Neuron (in vitro differentiated cells): ENCODE measurements around the gene ICOSLG.
"Not testable (repeated sequence)": the region's sequence is repeated elsewhere in the genome, so short reads cannot be mapped to it uniquely, and the experiment has no call there.

Source experiments
- H2AFZ ChIP-seq: one replicate; pipeline ENCODE4 v1.6.1; 2013; ENCODE audit warnings: low read depth, mild to moderate bottlenecking, inconsistent platforms, low read length, moderate library complexity
- H3K27me3 ChIP-seq: one replicate; pipeline ENCODE4 v1.6.1; 2013; ENCODE audit warnings: low read length; ENCODE audit not compliant: insufficient read depth
- H3K36me3 ChIP-seq: one replicate; pipeline ENCODE4 v1.6.1; 2013; ENCODE audit warnings: low read length; ENCODE audit not compliant: insufficient read depth
- H3K4me1 ChIP-seq: one replicate; pipeline ENCODE4 v1.6.1; 2013; ENCODE audit warnings: low read length; ENCODE audit not compliant: insufficient read depth
- H3K4me3 ChIP-seq: 2 replicates; pipeline ENCODE4 v1.5.1; 2013; ENCODE audit warnings: mild to moderate bottlenecking, low read length, moderate library complexity
- H3K9me3 ChIP-seq: one replicate; pipeline ENCODE4 v1.6.1; 2013; ENCODE audit warnings: low read length

The ICOSLG gene

DNA sequence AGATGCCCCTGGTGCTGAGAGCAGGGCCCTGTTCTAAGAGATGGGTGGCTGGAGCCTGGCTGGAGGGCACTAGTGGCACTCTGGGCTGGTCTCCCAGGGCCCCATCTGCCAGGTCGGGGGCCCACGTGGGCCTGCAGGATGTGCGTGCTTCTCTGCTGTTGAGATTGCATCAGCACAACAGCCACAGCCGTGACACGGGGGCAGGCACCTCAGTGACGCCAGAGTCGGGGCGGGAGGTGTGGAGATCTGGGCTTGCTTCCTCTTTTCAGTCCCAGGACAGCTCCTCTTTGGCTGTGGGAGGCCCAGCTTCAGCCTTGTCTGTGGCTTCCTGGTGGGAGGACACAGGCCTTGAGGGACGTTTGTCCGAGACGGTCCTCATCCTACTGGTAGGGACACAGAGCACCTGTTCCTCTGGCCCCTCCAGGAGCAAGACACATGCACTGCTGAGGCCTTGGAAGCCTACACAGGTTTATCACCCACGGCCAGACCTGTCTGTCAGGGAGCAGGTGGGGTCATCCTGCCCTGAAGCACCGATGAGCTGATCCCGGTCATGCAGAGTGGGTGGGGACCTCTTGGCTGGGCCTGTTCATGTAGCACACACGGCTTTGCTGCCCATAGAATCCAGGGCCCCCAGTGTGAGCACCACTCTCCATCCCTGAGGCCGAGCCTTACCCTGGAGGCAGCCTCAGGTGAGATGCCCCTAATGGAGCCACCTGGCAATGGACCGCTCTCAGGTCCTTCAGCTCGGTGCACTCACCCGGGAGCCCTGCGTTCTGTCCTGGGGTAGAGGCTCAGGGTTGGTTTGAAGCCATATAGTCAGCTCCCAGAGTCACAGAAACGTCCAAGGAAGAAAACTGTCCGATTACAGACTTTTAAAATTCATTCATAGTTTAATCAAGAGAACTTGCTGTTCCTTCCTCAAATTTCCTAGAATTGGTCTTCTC, 44.3 kb downstream of the ICOSLG start:
- H3K4me3 ChIP-seq, H3K27me3 ChIP-seq, H3K4me1 ChIP-seq, H3K9me3 ChIP-seq, H2AFZ ChIP-seq, H3K36me3 ChIP-seq: not testable (repeated sequence)

DNA sequence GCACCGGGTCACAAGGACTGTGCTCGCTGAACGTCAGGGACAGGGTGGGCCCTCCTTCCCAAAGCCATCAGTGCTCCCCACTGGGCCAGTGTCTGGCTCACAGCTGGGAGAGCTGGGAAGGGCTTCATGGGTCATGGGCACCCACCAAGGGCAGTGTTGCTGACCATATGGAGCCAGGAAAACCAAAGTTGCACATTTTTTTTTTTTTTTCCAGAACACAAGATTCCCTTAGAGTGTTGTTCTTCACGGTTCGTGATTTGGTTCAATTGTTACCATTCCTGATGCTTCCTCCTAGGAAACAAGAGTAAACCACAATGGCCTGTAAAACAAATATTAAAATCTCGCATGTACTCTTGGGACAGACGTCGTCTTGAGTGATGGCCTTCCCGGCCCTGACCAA, 45.9 kb downstream of the ICOSLG start:
- H2AFZ ChIP-seq, H3K4me1 ChIP-seq, H3K4me3 ChIP-seq, H3K27me3 ChIP-seq, H3K9me3 ChIP-seq, H3K36me3 ChIP-seq: not testable (repeated sequence)

DNA sequence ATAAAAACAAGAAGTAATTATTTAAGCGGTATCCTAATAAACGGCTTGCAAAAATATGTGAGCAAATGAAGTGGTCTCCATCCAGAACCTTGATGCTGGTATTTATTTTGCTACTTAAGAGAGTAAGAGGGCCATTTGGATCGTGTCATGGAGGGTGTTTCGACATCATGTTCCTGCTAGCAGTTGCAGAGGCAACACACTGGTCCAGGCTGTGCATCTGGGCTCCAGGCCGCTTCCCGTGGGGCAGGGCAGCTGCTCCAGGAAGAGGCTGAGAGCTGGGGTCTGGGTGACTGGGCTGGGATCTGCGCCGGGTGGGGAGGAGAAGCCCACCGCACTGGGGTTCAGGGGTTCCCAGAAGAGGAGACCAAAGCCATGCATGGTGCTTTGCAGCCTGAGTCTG, 46.3 kb downstream of the ICOSLG start:
- not testable (repeated sequence) for H3K36me3 ChIP-seq, H3K9me3 ChIP-seq, H3K4me3 ChIP-seq, H3K4me1 ChIP-seq, H3K27me3 ChIP-seq, H2AFZ ChIP-seq

DNA sequence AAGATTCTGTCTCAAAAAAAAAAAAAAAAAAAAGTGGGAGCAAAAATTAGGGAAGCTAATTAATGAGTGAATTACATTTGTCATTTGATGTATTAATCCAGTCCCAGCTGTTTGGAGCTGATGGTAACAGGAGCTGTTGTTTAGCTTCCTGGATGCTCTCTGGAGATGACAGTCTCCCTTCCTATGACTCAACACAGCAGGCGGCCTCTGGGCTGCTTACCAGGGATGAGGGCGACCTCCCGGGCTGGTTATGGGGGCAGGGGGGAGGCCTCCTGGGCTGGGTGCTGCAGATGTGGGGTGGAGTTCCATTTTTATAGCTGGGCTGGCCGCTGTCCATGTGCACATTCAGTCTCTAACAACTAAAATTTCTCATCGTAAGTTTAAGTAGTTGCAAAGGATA, 47.6 kb downstream of the ICOSLG start:
- H3K9me3 ChIP-seq, H2AFZ ChIP-seq, H3K4me3 ChIP-seq, H3K36me3 ChIP-seq, H3K4me1 ChIP-seq, H3K27me3 ChIP-seq: not testable (repeated sequence)

- H3K4me3 ChIP-seq, H3K9me3 ChIP-seq, H3K27me3 ChIP-seq, H3K4me1 ChIP-seq, H3K36me3 ChIP-seq, H2AFZ ChIP-seq: not testable (repeated sequence)
Observed at GRCh38 chr21:44190349-44191271, 50.1 kb downstream of the ICOSLG start.

DNA sequence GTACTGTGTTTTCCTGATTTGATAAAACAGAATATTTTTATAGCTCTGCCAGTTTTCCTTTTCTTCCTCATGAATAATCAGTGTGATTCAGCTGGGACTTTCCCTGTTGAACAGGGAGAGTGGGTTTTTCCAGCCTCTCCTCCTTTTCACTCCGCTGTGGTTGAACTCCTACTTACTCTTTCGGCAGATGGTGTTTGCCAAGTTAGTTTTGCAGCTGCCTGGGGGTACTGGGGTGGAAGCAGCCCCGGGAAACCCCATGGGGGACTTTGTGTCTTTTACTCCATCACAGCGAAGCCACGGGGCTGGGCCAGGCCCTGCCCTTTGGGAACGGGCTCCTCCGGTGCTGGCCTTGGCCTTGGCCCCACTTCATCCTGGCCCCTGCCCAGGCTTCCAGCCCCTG, 55.9 kb downstream of the ICOSLG start:
- not testable (repeated sequence) for H3K9me3 ChIP-seq, H3K27me3 ChIP-seq, H3K4me1 ChIP-seq, H2AFZ ChIP-seq, H3K4me3 ChIP-seq, H3K36me3 ChIP-seq

DNA sequence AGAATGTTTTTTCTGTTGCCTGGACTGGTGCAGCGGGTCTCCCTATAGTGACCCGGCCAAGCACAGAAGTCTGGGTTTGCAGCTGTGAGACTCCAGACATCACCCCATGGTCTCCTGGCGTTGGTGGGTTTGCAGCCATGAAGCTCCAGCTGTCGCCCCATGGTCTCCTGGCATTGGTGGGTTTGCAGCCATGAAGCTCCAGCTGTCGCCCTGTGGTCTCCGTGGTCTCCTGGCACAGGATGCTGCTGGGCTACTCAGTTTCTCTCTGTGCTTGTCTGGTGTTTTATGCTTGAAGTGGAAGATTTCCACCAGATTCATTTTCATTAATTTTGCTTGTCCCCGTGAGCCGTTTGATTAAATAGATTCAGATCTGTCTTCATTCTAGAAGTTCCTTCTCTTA, 58.5 kb downstream of the ICOSLG start:
- H3K9me3 ChIP-seq, H2AFZ ChIP-seq, H3K36me3 ChIP-seq, H3K4me3 ChIP-seq, H3K27me3 ChIP-seq, H3K4me1 ChIP-seq: not testable (repeated sequence)

- not testable (repeated sequence) for H3K27me3 ChIP-seq, H3K9me3 ChIP-seq, H3K36me3 ChIP-seq, H2AFZ ChIP-seq, H3K4me1 ChIP-seq, H3K4me3 ChIP-seq
Observed at GRCh38 chr21:44181506-44181905, 59.2 kb downstream of the ICOSLG start.

GRCh38 chr21:44176127-44176526, 64.6 kb downstream of the ICOSLG start:
- H3K36me3 ChIP-seq, H3K4me3 ChIP-seq, H2AFZ ChIP-seq, H3K9me3 ChIP-seq, H3K4me1 ChIP-seq, H3K27me3 ChIP-seq: not testable (repeated sequence)

DNA sequence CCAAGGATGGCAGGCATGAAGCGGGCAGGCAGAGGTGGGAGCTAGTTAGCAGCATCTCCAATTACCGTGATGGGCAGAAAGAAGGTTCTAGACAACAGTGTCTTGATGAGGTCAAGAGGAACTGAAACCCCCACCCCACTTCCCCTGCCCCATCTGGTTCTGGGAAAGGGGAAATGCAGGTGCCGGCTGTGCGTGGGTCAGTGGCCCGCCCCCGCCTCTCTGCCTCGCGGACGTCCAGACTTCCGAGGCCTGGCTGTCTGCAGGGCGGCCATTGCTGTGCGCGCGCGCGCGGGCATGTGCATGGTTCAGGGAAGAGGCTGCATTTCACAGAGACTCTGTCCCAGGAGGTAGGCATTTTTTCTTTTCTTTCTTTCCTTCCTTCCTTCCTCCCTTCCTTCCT, 65.6 kb downstream of the ICOSLG start:
- not testable (repeated sequence) for H2AFZ ChIP-seq, H3K27me3 ChIP-seq, H3K9me3 ChIP-seq, H3K4me3 ChIP-seq, H3K36me3 ChIP-seq, H3K4me1 ChIP-seq
